Kidney epithelial cell (primary cell): ENCODE results near the gene FST. TPM values are rescaled to one million over a fixed set of nuclear protein-coding genes. Genes with fewer than 3 reads are reported as not detected.
A peak's percentile ranks its signal among the peaks of the same experiment; 100 is the strongest.

ENCODE experiments used
- DNase-seq: peaks from one replicate; pipeline ENCODE4 v3.0.0-alpha.2; 2010; ENCODE audit warnings: low read depth
- H3K27me3 ChIP-seq: 2 replicates; pipeline ENCODE4 v1.6.0; 2011; ENCODE audit warnings: low read length; ENCODE audit not compliant: control insufficient read depth, insufficient read depth
- H3K36me3 ChIP-seq: 2 replicates; pipeline ENCODE4 v1.5.1; 2011; ENCODE audit warnings: low read length; ENCODE audit not compliant: control insufficient read depth, insufficient read depth
- H3K4me3 ChIP-seq: 2 replicates; pipeline ENCODE4 v1.5.1; 2011; ENCODE audit warnings: low read depth, mild to moderate bottlenecking, control low read depth, low read length
- CTCF ChIP-seq: IDR thresholded peaks from 2 replicates; pipeline ENCODE4 v1.5.1; 2011; ENCODE audit warnings: mild to moderate bottlenecking, moderate library complexity, low read length, control low read depth, inconsistent platforms; ENCODE audit not compliant: insufficient read depth, poor library complexity, severe bottlenecking
- total RNA-seq: library from RNA; depleted of rRNA; stranded (reverse); fragments of >200 nt; gene quantifications from 2 replicates; pipeline ENCODE4 v1.2.3, GENCODE V29; 2015

FST gene
- total RNA-seq = 0.33 TPM in 1 of 2 replicates, not detected in the other

- H3K36me3 ChIP-seq = no peaks in the 10 kb centered on the region
- peaks cover 36% of the 10 kb centered on the region for H3K27me3 ChIP-seq
- DNase-seq = no peak
- TF ChIP-seq CTCF = no peak
- H3K4me3 ChIP-seq = peak within 1 kb of the TSS; percentile 51
Measured at GRCh38 chr5:53480416-53481158, at the start of gene FST. Gene FST (plus strand): TSS chr5:53480629. CDS start chr5:53480792, 163 bp downstream.

GRCh38 chr5:53431665-53432064, 48.8 kb upstream of the FST start:
- Histone ChIP-seq H3K4me3 (no peak overlapping the region), H3K27me3 (no peaks in the 10 kb centered on the region), H3K36me3 (no peaks in the 10 kb centered on the region)
- no peak for TF ChIP-seq CTCF
- DNase-seq = no peak

DNA sequence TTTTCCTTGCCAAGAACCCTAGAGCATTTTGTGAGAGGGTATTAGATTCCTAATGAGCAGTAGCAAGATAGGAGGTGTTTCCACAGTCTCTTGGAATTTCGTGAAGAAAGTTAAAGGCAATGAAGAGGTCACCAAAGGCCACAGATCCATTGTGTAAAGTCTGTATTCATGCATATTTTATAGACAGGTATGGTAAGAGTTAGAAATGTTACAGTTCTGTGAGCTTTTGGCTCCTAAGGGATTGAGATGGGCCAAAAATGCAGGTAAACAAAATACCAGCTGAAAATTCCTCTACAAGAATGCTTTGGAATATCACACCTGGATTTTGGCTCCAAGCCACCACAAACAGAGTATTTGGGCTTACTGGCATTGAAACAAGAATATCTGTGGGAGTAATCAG, 47.4 kb upstream of the FST start:
- no peak for DNase-seq
- H3K27me3 ChIP-seq = no peaks in the 10 kb centered on the region
- no peak for TF ChIP-seq CTCF
- H3K36me3 ChIP-seq = no peaks in the 10 kb centered on the region
- H3K4me3 ChIP-seq = no peak overlapping the region

GRCh38 chr5:53434541-53434940, 45.9 kb upstream of the FST start:
- Histone ChIP-seq H3K27me3 (no peaks in the 10 kb centered on the region), H3K36me3 (no peaks in the 10 kb centered on the region), H3K4me3 (no peak overlapping the region)
- DNase-seq = no peak
- TF ChIP-seq CTCF = no peak

DNA sequence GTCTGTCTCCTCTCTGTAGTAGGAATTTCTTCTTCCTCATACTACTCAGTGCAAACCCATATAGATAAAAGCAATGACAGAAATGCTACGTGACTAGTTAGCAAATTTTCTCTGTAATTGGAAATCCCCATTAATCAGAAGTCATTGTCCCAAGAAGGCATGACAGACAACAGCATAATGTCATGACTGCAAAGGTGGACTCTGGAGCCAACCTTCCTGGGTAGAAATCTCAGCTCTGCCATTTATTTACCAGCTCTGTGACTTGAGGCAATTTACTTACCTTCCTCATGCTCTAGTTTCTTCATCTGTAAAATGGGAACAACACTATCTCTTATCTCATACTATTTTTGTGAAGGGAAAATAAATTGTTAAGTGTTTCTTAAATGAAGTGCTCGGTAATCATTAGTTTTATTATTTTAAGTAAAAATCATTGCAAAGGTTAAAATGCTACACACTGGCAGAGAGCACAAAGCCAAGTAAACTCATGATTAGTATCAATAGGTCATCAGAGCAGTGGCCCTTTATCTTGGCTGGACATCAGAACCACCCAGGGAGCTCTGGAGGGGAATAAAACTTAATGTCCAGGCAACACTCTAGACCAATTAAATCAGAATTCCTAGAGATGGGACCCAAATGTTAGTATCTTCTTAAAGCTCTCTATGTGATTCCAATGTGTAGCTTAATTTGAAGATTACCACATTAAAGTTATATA, 43.8 kb upstream of the FST start:
- no peaks in the 10 kb centered on the region for H3K36me3 ChIP-seq
- H3K27me3 ChIP-seq = no peaks in the 10 kb centered on the region
- no peak for DNase-seq
- no peak overlapping the region for H3K4me3 ChIP-seq
- TF ChIP-seq CTCF = no peak
